HG02759 (cell line): Measurements from ENCODE around the gene CXCR6.
"Not testable (repeated sequence)": the region's sequence is repeated elsewhere in the genome, so short reads cannot be mapped to it uniquely, and the experiment has no call there.

Source experiments
- ATAC-seq: cut with Tn5 transposase; IDR thresholded peaks from one replicate; pipeline ENCODE4 v1.9.1; 2021; ENCODE audit warnings: mild to moderate bottlenecking, moderate library complexity; ENCODE audit not compliant: unreplicated experiment

CXCR6 gene

DNA sequence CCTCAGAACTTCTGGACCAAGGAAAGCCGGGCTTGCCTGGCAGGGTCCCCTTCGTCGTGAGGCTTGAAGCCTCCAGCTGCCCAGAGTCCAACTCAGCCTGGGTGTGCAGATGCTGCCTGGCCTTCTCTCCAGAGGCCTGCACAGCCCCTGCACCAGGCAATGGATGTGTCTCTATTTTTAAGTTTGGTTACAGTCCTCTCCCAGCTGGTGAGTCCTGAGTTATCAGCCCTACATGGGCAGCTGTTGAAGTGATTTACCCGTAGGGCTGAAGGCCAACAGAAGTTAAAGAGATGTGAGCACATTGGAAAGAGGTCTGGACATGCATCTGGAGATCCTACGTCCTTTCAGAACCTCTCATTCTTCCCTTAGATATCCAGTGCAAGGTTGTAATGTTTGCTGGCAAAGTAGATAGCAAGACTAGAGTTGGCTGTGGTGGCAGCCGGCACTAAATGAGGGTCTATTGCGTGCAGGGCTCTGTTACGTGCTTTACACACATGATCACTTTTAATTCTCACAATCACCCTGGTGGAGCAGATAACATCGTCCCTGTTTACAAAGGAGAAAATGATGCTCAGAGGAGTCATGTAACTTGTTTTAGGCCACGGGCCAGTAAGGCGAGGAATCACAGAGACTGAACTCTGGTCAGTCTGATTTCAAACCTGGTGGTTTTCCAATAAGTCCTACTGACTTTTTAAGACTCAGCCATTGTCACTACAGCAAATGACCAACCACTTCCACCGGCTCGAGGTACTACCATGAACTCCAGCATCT lies 42.5 kb downstream of the CXCR6 start:
- ATAC-seq: no peak

DNA sequence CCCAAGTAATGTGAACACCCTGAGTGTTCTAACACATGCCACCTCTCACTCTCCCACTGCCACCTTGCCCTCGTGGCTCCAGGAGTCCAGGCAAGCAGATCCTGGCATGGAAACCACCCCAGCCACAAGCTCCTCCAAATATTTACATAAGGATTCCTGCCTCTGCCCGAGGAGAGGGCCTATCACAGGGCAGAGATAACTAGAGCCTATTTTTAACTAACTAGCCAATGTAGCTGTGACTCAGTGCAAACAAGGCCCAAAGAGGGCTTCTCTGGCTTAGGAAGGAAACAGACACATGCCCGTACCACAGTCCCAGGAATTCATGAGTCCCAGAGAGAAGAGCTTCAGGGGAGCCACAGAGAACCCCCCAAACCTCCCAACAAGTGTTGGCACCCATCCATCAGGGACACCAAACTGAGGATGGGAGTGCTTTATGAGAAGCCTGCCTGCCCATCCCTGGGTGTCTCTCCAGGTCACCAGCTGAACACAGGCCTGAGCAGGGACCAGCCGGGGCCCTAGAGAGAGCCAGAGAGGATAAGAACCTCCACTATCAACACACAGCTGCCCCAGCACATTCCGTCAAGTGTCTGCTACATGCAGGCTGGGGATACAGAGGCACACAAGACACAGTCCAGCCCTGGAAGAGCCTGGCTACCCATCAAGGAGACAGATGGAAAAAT lies 43.2 kb downstream of the CXCR6 start:
- no peak for ATAC-seq

GRCh38 chr3:45987368-45988291 lies 44.4 kb downstream of the CXCR6 start:
- no peak for ATAC-seq

DNA sequence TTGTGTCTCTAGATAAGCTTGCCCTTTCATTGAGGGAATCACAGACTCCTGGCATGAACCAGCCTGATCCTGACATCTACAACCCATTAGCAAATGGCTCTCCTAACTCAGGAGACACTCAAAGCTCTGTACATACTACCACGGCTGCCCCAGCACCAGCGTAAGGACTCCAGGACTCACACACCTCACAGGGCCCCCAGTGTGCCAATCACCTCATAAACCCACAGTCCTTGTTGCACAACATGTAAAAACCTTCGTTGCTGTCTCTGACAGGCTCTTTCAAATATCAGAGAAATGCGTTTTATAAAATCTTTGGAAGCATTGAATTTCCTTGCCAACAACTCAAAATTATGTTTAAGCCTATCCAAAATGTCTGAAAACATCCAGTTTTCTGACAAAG lies 45.1 kb downstream of the CXCR6 start:
- ATAC-seq: no peak

DNA sequence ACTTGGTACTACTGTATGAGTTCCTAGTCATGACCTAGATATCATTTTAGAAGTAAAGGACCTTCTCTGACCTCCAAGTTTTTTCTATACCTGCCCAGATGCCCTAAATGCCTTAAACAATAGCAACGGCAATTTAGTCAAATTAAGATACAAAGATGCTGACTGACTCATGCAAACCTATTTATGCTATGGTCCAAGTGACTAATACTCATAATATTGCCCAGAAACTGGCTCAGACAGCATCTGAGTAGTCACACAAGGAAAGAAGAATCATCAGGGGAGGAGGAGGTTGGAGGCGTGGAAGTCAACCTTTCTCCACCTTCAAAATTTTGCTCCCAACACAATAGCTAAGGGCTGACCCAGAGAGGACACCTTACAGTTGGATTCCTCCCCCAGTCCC lies 45.5 kb downstream of the CXCR6 start:
- no peak for ATAC-seq

- no peak for ATAC-seq
Observed at GRCh38 chr3:45990181-45990580, 46.9 kb downstream of the CXCR6 start.

DNA sequence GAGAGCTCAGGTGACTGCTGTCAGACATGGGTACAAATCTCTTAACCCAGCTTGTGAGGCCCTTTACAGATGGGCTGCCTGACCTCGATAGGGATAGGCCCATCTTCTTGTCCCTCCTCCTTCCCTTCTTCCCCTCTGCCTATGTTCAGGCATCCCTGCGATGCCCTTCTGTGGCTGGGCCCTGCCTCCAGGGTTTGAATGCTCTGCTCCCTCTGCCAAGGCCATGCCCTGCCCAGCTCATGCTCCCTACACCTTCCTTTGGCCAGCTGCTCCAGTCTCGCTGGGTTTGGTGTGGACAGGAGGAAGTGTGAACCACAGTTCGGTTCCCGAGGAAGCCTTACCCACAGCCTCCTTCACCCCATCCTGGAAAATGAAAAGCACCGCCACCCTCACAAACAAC lies 48.1 kb downstream of the CXCR6 start:
- no peak for ATAC-seq

DNA sequence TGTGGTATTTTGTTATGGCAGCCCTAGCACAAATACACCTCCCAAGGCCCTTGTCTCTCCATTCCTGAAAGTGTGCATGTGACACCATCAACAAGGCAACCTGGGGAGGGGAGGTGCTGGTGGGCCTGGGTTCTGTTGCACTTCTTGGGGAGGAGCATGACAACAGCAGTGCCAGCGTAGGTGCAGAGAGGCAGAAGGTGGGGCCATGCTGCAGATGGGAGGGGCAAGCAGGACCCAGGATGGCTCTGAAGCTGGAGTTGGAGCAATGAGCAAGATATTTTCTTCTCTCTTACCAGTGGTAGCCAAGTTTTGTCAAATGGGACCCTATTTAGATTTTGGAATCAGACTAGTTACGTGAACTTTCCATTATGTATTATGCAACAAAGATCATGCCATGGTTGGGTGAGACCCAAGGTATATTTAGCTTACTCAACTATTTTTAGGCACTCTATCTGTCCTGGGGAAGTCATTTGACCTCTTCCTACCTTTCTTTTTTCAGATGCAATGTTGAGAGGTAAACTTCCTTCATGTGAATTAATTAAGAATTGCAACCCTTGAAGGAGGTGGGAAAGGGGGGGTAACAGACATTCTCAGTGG lies 49.0 kb downstream of the CXCR6 start:
- ATAC-seq: no peak

- ATAC-seq: no peak
Observed at GRCh38 chr3:45992821-45993221, 49.6 kb downstream of the CXCR6 start.

DNA sequence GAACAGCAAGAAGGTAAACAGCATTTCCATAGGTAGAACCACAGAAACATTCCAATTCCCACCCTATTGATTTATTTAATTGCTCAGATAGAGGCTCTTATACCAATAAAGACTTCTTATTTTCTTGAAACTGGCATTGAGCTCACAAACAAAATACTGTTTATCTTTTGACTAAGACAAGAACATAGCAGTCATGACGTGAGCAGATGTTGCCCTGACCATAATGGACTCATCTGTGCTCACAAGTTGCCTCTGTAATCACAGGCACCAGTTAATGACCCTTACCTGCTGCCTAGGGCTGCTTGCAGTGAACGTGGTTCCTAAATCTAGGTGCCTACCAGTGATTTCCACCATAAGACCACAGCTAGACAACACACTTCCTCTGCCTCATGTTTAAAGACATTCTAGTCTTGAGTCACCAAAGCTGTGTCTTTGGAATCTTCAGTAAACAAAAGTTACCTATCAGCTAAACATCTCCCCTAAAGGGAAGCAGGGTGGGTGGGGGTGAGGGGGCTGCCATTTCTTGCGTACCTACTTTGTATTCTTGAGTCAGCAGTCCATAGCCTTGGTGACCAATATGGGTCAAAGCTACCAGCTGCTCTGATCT lies 50.3 kb downstream of the CXCR6 start:
- no peak for ATAC-seq

- ATAC-seq: peak; percentile 4
Observed at GRCh38 chr3:45994419-45995235, 51.4 kb downstream of the CXCR6 start.

GRCh38 chr3:45995236-45996192 lies 52.2 kb downstream of the CXCR6 start, which contains the start of gene FYCO1:
Gene FYCO1 (minus strand): TSS chr3:45995824. CDS start chr3:45984910, 10,914 bp downstream.
- peak; percentile 95 for ATAC-seq

GRCh38 chr3:45997499-45997898 lies 54.2 kb downstream of the CXCR6 start:
- not testable (repeated sequence) for ATAC-seq

GRCh38 chr3:45997942-45998341 lies 54.7 kb downstream of the CXCR6 start:
- no peak for ATAC-seq
